Neural crest cell (in vitro differentiated cells): Measurements from ENCODE around the gene DPYSL4. TPM values are rescaled to one million over a fixed set of nuclear protein-coding genes. Genes with fewer than 3 reads are reported as not detected.
"Not testable (repeated sequence)": the region's sequence is repeated elsewhere in the genome, so short reads cannot be mapped to it uniquely, and the experiment has no call there.

Experiments
- DNase-seq: peaks from one replicate; pipeline ENCODE4 v3.0.0; 2021; ENCODE audit warnings: low read depth, mixed read lengths, low spot score
- H3K27ac Mint-ChIP-seq: one replicate; pipeline ENCODE4 v1.8.0; 2021; ENCODE audit warnings: mild to moderate bottlenecking, mixed read lengths; ENCODE audit not compliant: unreplicated experiment
- H3K27me3 Mint-ChIP-seq: 2 replicates; pipeline ENCODE4 v1.8.0; 2021; ENCODE audit warnings: low read depth, mild to moderate bottlenecking, mixed read lengths
- H3K36me3 Mint-ChIP-seq: 2 replicates; pipeline ENCODE4 v1.8.0; 2021; ENCODE audit warnings: low read depth, mild to moderate bottlenecking, mixed read lengths
- H3K4me1 Mint-ChIP-seq: 2 replicates; pipeline ENCODE4 v1.8.0; 2021; ENCODE audit warnings: mixed read lengths
- H3K4me3 Mint-ChIP-seq: one replicate; pipeline ENCODE4 v1.8.0; 2021; ENCODE audit warnings: mild to moderate bottlenecking, mixed read lengths
- H3K9me3 Mint-ChIP-seq: 2 replicates; pipeline ENCODE4 v1.8.0; 2021; ENCODE audit warnings: mixed read lengths
- total RNA-seq: library from RNA; stranded (reverse); gene quantifications from 2 replicates; pipeline ENCODE4 v1.2.1, GENCODE V29; 2021
- TF ChIP-seq, protein P1 (sequence below): fragments of 200-600 bp; sonication (generic); conservative IDR thresholded peaks from 2 replicates; pipeline ENCODE4 v1.5.0; 2021; ENCODE audit warnings: antibody characterized with exemption, mild to moderate bottlenecking

The DPYSL4 gene
- total RNA-seq, 1 donor from 2014 or later = 155 TPM

DNA sequence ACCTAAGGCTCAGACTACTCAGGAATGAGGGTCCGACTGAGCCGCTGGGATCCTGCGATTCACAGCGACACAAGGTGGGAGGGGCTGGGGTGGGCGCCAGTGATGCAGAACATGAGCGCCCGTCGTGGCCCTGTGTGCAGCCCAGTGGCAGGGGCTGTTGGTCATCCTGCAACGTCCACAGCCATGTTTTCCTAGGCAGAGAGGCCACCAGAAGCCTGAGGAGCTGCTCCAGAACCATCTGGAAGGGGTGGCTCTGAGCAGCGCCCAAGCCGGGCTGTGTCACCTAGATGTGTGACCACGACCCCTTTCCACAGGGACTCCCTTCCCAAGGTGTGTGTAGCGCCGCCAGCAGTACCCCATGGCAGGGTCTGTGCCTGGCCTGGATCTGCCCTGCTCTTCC, 24.5 kb downstream of the DPYSL4 start:
- H3K27ac Mint-ChIP-seq = no peak overlapping the region
- no peak overlapping the region for H3K4me3 Mint-ChIP-seq
- no peak for DNase-seq
- no peaks in the 10 kb centered on the region for H3K4me1 Mint-ChIP-seq
- TF ChIP-seq, protein P1, sequence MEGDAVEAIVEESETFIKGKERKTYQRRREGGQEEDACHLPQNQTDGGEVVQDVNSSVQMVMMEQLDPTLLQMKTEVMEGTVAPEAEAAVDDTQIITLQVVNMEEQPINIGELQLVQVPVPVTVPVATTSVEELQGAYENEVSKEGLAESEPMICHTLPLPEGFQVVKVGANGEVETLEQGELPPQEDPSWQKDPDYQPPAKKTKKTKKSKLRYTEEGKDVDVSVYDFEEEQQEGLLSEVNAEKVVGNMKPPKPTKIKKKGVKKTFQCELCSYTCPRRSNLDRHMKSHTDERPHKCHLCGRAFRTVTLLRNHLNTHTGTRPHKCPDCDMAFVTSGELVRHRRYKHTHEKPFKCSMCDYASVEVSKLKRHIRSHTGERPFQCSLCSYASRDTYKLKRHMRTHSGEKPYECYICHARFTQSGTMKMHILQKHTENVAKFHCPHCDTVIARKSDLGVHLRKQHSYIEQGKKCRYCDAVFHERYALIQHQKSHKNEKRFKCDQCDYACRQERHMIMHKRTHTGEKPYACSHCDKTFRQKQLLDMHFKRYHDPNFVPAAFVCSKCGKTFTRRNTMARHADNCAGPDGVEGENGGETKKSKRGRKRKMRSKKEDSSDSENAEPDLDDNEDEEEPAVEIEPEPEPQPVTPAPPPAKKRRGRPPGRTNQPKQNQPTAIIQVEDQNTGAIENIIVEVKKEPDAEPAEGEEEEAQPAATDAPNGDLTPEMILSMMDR = no peak
- peaks cover 26% of the 10 kb centered on the region for H3K36me3 Mint-ChIP-seq
- H3K9me3 Mint-ChIP-seq = peaks cover 10% of the 10 kb centered on the region
- H3K27me3 Mint-ChIP-seq = no peaks in the 10 kb centered on the region

DNA sequence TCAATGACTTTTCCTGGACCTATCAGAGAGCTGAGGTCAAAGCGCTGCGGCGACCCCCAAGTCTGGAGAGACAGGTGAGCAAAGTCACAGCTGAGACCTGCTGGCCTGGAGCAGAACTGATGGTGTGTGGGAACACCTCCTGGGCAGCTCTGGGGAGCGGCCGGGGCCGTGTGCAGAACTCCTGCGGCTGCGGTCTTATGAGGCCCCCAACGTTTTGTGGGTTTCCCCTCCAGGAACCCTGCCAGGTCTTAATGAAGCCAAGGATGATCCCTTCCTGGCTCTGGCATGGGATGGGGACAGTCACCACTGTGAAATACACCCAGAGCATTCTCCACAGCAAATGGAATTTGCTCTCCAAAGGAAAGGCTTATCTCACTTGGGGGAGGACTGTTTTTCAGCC, 26.1 kb downstream of the DPYSL4 start:
- no peak for DNase-seq
- no peaks in the 10 kb centered on the region for H3K4me1 Mint-ChIP-seq
- H3K27me3 Mint-ChIP-seq = no peaks in the 10 kb centered on the region
- peaks cover 33% of the 10 kb centered on the region for H3K36me3 Mint-ChIP-seq
- H3K4me3 Mint-ChIP-seq = no peak overlapping the region
- no peak overlapping the region for H3K27ac Mint-ChIP-seq
- TF ChIP-seq, protein P1 = no peak
- peaks cover 16% of the 10 kb centered on the region for H3K9me3 Mint-ChIP-seq

DNA sequence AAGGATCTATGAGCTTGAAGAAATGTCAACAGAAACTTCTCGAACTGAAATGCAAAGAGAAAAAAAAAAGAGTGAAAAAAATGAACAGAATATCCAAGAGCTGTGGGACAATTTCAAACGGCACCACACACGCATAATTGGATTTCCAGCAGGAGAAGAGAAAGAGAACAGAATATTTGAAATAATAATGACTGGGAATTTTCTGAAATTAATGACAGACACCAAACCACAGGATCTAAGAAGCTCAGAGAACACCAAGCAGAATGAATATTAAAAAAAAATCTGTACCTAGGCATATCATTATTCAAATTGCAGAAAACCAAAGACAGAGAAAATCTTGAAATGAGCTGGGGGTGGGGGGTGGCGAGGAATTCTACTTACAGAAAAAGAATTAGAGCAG, 27.2 kb downstream of the DPYSL4 start:
- Mint-ChIP-seq H3K27ac (no peak overlapping the region), H3K9me3 (peaks cover 20% of the 10 kb centered on the region), H3K4me3 (no peak overlapping the region), H3K27me3 (no peaks in the 10 kb centered on the region), H3K36me3 (peaks cover 38% of the 10 kb centered on the region), H3K4me1 (no peaks in the 10 kb centered on the region)
- DNase-seq = no peak
- TF ChIP-seq, protein P1 = no peak

DNA sequence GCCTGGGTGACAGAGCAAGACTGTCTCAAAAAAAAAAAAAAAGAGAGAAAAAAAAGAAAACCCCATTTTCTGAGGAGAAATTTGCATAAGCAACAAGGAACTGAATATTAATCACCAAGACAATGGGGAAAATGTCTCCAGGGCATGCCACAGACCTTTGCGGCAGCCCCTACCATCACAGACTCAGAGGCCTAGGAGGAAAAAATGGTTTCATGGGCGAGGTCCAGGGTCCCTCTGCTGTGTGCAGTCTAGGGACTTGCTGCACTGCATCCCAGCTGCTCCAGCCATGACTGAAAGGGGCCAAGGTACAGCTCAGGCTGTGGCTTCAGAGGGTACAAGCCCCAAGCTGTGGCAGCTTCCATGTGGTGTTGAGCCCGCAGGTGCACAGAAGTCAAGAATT, 29.7 kb downstream of the DPYSL4 start:
- not testable (repeated sequence) for H3K27ac Mint-ChIP-seq, H3K4me1 Mint-ChIP-seq, DNase-seq, H3K4me3 Mint-ChIP-seq, H3K27me3 Mint-ChIP-seq
- Mint-ChIP-seq H3K9me3 (peaks cover 20% of the 10 kb centered on the region), H3K36me3 (peaks cover 38% of the 10 kb centered on the region)

DNA sequence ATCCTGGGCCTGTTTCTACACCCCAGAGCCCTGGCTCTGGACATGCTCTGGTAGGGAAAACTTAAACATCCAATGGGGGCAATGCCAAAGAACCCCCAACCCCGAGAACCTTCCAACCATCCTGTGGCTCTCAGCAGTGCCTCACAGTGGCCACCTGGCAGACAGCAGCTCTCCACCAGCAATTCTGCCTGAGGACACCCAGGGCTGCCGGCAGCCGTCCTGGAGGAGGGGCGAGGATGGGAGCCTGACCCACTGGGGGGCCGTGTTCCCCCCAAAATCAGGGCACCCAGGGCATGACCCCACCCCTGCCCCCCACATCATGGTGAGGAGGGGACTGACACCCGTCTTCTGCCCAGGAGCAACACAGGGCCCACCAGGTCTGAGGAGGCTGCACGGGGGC, 32.7 kb downstream of the DPYSL4 start:
- TF ChIP-seq, protein P1 = peak; percentile 18
- no peak for DNase-seq
- H3K27ac Mint-ChIP-seq = no peak overlapping the region
- H3K4me1 Mint-ChIP-seq = no peaks in the 10 kb centered on the region
- peaks cover 21% of the 10 kb centered on the region for H3K36me3 Mint-ChIP-seq
- no peak overlapping the region for H3K4me3 Mint-ChIP-seq
- no peaks in the 10 kb centered on the region for H3K27me3 Mint-ChIP-seq
- peaks cover 15% of the 10 kb centered on the region for H3K9me3 Mint-ChIP-seq

DNA sequence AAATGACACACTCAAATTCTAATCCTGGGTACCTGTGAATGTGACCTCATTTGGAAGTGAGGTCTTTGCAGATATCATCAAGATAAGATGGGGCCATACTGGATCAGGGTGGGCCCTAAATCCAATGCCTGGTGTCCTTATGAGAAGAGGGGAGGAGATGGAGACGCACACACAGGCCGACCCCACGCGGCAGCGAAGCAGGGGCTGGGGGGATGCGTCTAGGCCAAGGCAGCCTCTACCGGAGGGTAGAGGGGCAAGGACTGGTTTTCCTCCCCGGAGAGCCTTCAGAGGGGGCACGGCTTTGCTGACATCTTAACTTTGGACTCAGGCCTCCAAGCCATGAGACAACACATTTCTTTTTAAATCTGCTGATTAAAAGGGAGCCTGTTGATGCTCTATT, 33.3 kb downstream of the DPYSL4 start:
- Mint-ChIP-seq H3K4me1 (no peaks in the 10 kb centered on the region), H3K36me3 (peaks cover 18% of the 10 kb centered on the region)
- TF ChIP-seq, protein P1 = no peak

DNA sequence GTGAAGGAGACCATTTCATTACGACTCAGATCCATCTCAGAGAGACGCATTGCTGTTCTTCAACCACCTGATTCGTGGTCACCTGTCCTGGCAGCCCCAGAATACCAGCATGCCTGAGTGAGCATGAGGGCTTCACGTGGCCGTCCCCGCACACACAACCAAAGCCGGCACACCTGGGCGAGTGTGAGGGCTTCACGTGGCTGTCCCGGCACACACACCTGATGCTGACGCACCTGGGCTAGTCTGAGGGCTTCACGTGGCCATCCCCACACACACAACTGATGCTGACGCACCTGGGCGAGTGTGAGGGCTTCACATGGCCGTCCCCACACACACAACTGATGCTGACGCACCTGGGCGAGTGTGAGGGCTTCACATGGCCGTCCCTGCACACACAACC, 34.2 kb downstream of the DPYSL4 start:
- not testable (repeated sequence) for H3K27ac Mint-ChIP-seq, DNase-seq, H3K9me3 Mint-ChIP-seq, H3K4me3 Mint-ChIP-seq, H3K27me3 Mint-ChIP-seq, H3K4me1 Mint-ChIP-seq
- H3K36me3 Mint-ChIP-seq = peaks cover 12% of the 10 kb centered on the region

More for the DNA sequence above, 33.3 kb downstream of the DPYSL4 start:
- Mint-ChIP-seq H3K9me3 (peaks cover 15% of the 10 kb centered on the region), H3K27ac (no peak overlapping the region), H3K4me3 (no peak overlapping the region), H3K27me3 (no peaks in the 10 kb centered on the region)
- no peak for DNase-seq
